Sigmoid colon (tissue), 7 donors: ENCODE results near the gene NCS1. TPM values are rescaled to one million over a fixed set of nuclear protein-coding genes. Genes with fewer than 3 reads are reported as not detected.

Experiments used
- DNase-seq: peaks from one replicate; pipeline ENCODE4 v3.0.0-alpha.2; 2019
- H3K27ac ChIP-seq, 4 donors: fragments of 200-600 bp; sonication (generic); one replicate each; pipeline ENCODE4 v1.5.1; 2016 to 2019; ENCODE audit warnings: mild to moderate bottlenecking in 1 of 4
- H3K27me3 ChIP-seq, 3 donors: fragments of 200-600 bp; sonication (generic); one replicate each; pipeline ENCODE4 v1.5.1; 2019; ENCODE audit warnings: mild to moderate bottlenecking in 1 of 3
- H3K36me3 ChIP-seq, 4 donors: fragments of 200-600 bp; sonication (generic); one replicate each; pipeline ENCODE4 v1.5.1; 2016 to 2019
- H3K4me1 ChIP-seq, 4 donors: fragments of 200-600 bp; sonication (generic); one replicate each; pipeline ENCODE4 v1.5.1; 2017 to 2019
- H3K4me3 ChIP-seq, 4 donors: fragments of 200-600 bp; sonication (generic); one replicate each; pipeline ENCODE4 v1.5.1; 2017 to 2019; ENCODE audit warnings: mild to moderate bottlenecking in 2 of 4, moderate library complexity in 1 of 4
- H3K9me3 ChIP-seq, 4 donors: fragments of 200-600 bp in 3 of 4; sonication (generic) in 3 of 4; one replicate each; pipeline versions ENCODE4 v1.5.1 to v1.6.1; 2013 to 2019
- EP300 ChIP-seq, 4 donors: sonication (generic); formaldehyde crosslinking; IDR thresholded peaks; one replicate each; pipeline ENCODE4 v1.6.1; 2017; ENCODE audit warnings: antibody characterized with exemption in 4 of 4
- POLR2A ChIP-seq, 2 donors: fragments of 450-650 bp; IDR thresholded peaks; one replicate each; pipeline ENCODE4 v1.6.1; 2016; ENCODE audit warnings: antibody characterized with exemption in 2 of 2, mild to moderate bottlenecking in 2 of 2, moderate library complexity in 2 of 2
- POLR2AphosphoS5 ChIP-seq, 4 donors: sonication (generic); formaldehyde crosslinking; IDR thresholded peaks; one replicate each; pipeline ENCODE4 v1.6.1; 2017; ENCODE audit warnings: antibody characterized with exemption in 4 of 4
- WGBS, 2 donors: extraction: QIAGEN DNeasy Blood & Tissue Kit; methylation state at CpG; one replicate each; pipeline ENCODE4 v1.1.7; 2013; 5-methylcytosine and 5-hydroxymethylcytosine counted together
- intact Hi-C: fragments of 100-400 bp; cut with DNase I; formaldehyde crosslinking; loops from one replicate; pipeline ENCODE4 v1.15.1; 2023
- polyA plus RNA-seq, 3 donors: library from polyadenylated mRNA; stranded (reverse); fragments of 200-250 nt; gene quantifications; one replicate each; pipeline ENCODE4 v1.2.3, GENCODE V29; 2013
- total RNA-seq, 4 donors: library from RNA; depleted of rRNA; stranded (reverse); fragments of >200 nt; gene quantifications; one replicate each; pipeline ENCODE4 v1.1.0, GENCODE V29; 2016
- TF ChIP-seq, protein P1 (sequence below), 4 experiments: fragments of 450-650 bp in 3 of 4; fragments of 200-600 bp in 1 of 4; IDR thresholded peaks; one replicate each; pipeline ENCODE4 v1.5.1; 2016 to 2019; ENCODE audit warnings: antibody characterized with exemption in 4 of 4, mild to moderate bottlenecking in 3 of 4, moderate library complexity in 2 of 4
- donor health status: healthy with polysubstance abuse.
- donor health status: Bipolar disorder and iron deficiency.
- donor health status: healthy.

NCS1 gene
- total and polyA plus RNA-seq, 7 donors, result 0.69 to 133 (median 78.5) TPM

DNA sequence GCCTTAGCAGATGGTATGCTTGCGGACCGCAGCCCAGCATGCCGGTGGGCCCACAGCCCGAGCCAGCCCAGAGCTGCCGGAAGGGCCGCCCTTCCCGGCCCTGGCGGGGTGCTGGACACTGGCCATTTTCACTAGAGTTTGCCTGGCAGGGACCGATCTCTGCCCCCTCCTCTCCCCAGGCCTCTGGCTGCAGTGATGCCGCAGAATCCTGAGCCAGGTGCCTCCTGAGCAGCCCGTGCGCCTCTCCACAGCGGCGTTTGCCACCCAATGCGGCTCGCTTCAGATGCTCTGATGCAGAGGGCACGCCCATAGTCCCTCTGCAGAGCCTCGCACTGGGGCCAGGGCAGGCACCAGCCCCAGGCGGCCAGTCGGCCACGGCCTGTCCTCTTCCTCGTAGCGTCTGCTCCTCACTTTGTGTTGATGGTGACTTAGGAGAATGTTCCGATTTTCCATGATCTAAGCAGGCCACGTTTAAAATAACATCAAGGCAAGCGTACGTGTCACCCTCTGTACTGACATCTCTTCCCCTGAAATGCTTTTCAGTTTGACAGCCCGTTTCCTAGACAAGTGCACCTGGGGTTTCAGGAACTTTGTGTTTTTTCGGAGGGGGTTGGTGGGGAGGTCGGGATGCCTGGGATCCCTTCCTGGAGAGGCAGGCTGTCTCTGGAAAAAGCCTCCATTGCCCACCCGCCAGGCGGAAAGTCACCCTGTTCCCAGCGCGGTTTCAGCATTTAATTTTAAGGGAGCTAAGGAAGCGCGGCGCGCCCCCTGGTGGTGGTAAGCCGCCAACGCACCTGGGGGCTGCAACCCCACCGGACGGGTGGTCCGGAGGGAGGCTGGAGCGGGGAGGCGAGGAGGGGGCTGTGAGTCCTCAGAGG is 63.6 kb downstream of the NCS1 start:
- peaks cover 3 to 33% (median 13%) of the 10 kb centered on the region in 4 donors for H3K36me3 ChIP-seq
- no peak overlapping the region for H3K4me3 ChIP-seq
- H3K4me1 ChIP-seq, result peaks cover 0 to 51% (median 43%) of the 10 kb centered on the region in 4 donors
- TF ChIP-seq EP300 (IDR thresholded peaks at IDR 0.05) (peak in 2 of 4 donors; percentile 47), POLR2A (IDR thresholded peaks at IDR 0.05) (no peak), POLR2AphosphoS5 (IDR thresholded peaks at IDR 0.05) (peak in 3 of 4 donors; percentile 27 to 60 (median 30))
- TF ChIP-seq, protein P1, sequence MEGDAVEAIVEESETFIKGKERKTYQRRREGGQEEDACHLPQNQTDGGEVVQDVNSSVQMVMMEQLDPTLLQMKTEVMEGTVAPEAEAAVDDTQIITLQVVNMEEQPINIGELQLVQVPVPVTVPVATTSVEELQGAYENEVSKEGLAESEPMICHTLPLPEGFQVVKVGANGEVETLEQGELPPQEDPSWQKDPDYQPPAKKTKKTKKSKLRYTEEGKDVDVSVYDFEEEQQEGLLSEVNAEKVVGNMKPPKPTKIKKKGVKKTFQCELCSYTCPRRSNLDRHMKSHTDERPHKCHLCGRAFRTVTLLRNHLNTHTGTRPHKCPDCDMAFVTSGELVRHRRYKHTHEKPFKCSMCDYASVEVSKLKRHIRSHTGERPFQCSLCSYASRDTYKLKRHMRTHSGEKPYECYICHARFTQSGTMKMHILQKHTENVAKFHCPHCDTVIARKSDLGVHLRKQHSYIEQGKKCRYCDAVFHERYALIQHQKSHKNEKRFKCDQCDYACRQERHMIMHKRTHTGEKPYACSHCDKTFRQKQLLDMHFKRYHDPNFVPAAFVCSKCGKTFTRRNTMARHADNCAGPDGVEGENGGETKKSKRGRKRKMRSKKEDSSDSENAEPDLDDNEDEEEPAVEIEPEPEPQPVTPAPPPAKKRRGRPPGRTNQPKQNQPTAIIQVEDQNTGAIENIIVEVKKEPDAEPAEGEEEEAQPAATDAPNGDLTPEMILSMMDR (IDR thresholded peaks at IDR 0.05), result peak; percentile 97 to 100 (median 100)
- no peaks in the 10 kb centered on the region for H3K9me3 ChIP-seq
- peak overlapping the region; percentile 75 to 92 (median 82) for H3K27ac ChIP-seq
- DNase-seq, result peak; percentile 86
- 49 to 51% methylated on average over 45 of the region's 45 CpGs for WGBS, 2 donors
- intact Hi-C loops, result loop anchor here (1.0 to 5.0 kb wide), 4 partner anchors 43 to 353 kb away; no protein-coding TSS in a partner anchor
- H3K27me3 ChIP-seq, result no peaks in the 10 kb centered on the region

DNA sequence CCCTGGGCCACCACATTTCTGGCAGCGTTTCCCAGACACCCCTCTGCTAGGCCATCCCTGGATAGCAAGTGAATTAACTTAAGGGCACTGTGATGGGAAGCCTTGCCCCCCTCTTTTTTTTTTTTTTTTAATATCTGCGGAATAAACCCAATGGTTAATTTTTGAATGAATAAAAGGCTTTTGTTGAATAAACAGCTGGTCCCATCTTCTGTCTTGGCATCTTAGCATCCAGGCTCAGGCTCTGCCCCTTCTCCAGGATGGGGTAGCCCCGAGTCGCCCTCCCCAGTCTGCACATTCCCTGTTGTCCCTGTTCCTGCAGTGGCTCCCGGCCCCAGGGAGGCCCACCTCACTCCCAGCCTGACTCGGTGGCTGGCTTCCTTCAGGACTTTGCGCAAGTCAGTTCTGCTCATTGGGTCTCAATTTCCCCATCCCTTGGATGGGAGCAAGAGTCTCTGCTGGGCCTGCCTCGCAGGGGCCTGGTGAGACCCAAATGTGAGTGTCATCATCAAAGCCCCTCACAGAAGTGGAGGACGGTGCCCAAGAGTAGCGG is 64.3 kb downstream of the NCS1 start:
- peaks cover 3 to 30% (median 13%) of the 10 kb centered on the region in 4 donors for H3K36me3 ChIP-seq
- peak overlapping the region; percentile 75 to 92 (median 82) for H3K27ac ChIP-seq
- H3K4me1 ChIP-seq, result peaks cover 0 to 55% (median 45%) of the 10 kb centered on the region in 4 donors
- no peak for TF ChIP-seq POLR2A (IDR thresholded peaks at IDR 0.05)
- TF ChIP-seq, protein P1 (IDR thresholded peaks at IDR 0.05), result peak in 1 of 4 experiments; percentile 30
- H3K27me3 ChIP-seq, result no peaks in the 10 kb centered on the region
- no peaks in the 10 kb centered on the region for H3K9me3 ChIP-seq
- intact Hi-C loops, result loop anchor here (1.0 to 5.0 kb wide), 4 partner anchors 44 to 354 kb away; no protein-coding TSS in a partner anchor
- H3K4me3 ChIP-seq, result no peak overlapping the region
- WGBS, 2 donors, result 54 to 64% methylated on average over 10 of the region's 10 CpGs
- peak; percentile 73 for DNase-seq

DNA sequence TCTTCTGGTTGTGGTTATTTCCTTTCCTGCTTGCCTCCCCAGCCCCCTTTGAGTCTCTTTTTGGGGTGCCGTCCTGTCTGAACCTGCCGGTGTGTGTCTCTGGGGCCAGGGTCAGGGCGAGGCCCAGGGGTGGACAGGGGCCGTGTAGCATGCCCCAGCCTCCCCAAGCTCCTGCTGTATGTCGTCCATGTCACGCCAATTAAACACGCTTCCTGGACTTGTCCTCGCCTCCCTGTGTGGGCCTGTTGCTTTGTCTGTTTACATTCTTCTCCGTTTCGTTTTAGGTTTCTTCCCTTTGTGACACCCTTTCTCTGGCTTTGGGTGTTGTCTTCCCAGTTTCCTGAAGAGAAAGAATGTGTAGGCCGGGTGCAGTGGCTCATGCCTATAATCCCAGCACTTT is 64.9 kb downstream of the NCS1 start:
- TF ChIP-seq POLR2A (IDR thresholded peaks at IDR 0.05) (no peak), EP300 (IDR thresholded peaks at IDR 0.05) (no peak), POLR2AphosphoS5 (IDR thresholded peaks at IDR 0.05) (peak; percentile 9 to 57 (median 45))
- TF ChIP-seq, protein P1 (IDR thresholded peaks at IDR 0.05), result no peak
- H3K9me3 ChIP-seq, result no peaks in the 10 kb centered on the region
- DNase-seq, result peak; percentile 66
- H3K36me3 ChIP-seq, result peaks cover 3 to 26% (median 13%) of the 10 kb centered on the region in 4 donors
- WGBS, 2 donors, result 70 to 74% methylated on average over 11 of the region's 11 CpGs
- peak overlapping the region; percentile 75 to 92 (median 82) for H3K27ac ChIP-seq
- intact Hi-C loops, result loop anchor here (5.0 kb wide), 2 partner anchors 45 to 355 kb away; no protein-coding TSS in a partner anchor
- peaks cover 0 to 55% (median 45%) of the 10 kb centered on the region in 4 donors for H3K4me1 ChIP-seq
- H3K27me3 ChIP-seq, result no peaks in the 10 kb centered on the region
- H3K4me3 ChIP-seq, result no peak overlapping the region

DNA sequence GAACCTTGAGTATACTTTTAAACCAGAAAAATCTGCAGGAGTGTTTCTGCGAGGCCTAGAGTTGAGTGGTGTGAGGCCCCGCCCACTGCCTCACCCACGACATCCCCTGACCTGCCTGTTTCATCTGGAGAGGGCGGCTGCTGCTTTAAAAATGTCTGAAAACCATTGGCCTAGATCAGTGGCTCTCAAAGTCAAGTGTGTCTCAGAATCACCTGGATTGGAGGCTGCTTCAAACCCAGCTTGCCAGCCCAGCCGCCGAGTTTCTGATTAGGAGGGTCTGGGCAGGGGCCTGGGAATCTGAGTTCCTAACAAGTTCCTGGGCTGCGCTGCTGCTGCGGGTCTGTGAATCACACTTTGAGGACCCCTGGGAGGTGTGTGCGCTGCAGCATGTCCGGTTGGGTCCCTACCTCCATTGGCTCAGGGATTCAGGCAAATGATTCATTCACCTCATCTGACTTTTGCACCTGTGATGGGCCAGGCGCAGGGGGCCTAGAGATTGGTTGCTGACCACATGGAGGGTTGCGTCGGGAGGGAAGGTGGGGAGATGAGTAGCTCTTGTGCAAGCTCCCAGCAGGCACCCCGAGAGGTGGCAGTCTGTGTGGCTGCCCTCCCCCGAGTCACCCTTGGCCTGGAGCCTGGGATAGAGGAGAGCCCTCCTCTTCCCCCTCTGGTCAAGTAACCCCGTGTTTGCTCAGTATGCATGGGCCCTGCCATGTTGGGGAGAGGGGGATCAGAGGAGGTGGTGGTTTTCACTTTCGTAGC is 65.7 kb downstream of the NCS1 start:
- Histone ChIP-seq H3K27ac (peak overlapping the region; percentile 75 to 92 (median 82)), H3K9me3 (no peaks in the 10 kb centered on the region), H3K36me3 (peaks cover 3 to 17% (median 12%) of the 10 kb centered on the region in 4 donors), H3K4me1 (peaks cover 0 to 59% (median 49%) of the 10 kb centered on the region in 4 donors), H3K27me3 (no peaks in the 10 kb centered on the region), H3K4me3 (no peak overlapping the region)
- 83 to 87% methylated on average over 17 of the region's 17 CpGs for WGBS, 2 donors
- peak; percentile 67 for DNase-seq
- intact Hi-C loops, result loop anchor here (5.0 kb wide), 2 partner anchors 46 to 356 kb away; no protein-coding TSS in a partner anchor
- TF ChIP-seq EP300 (IDR thresholded peaks at IDR 0.05) (no peak), POLR2A (IDR thresholded peaks at IDR 0.05) (no peak)
